HCEC 1CT (cell line): ENCODE measurements around the gene MYH9.

ENCODE experiments used
- DNase-seq: peaks from one replicate; pipeline ENCODE4 v3.0.0-alpha.2; 2017

Gene MYH9

GRCh38 chr22:36329254-36330078 is 58.3 kb downstream of the MYH9 start:
- DNase-seq: peak; percentile 99

GRCh38 chr22:36328635-36329253 is 59.0 kb downstream of the MYH9 start:
- peak; percentile 89 for DNase-seq

GRCh38 chr22:36327922-36328551 is 59.7 kb downstream of the MYH9 start:
- DNase-seq: no peak

GRCh38 chr22:36326178-36327161 is 61.3 kb downstream of the MYH9 start:
- no peak for DNase-seq

- peak; percentile 82 for DNase-seq
Measured at GRCh38 chr22:36325154-36326031, 62.4 kb downstream of the MYH9 start.

GRCh38 chr22:36324414-36324813 is 63.4 kb downstream of the MYH9 start:
- DNase-seq: no peak

- DNase-seq: no peak
Measured at GRCh38 chr22:36323855-36324331, 63.9 kb downstream of the MYH9 start.

- DNase-seq: no peak
Measured at GRCh38 chr22:36323182-36323854, 64.4 kb downstream of the MYH9 start.

GRCh38 chr22:36322602-36322915 is 65.2 kb downstream of the MYH9 start:
- DNase-seq: no peak

- DNase-seq: no peak
Measured at GRCh38 chr22:36321797-36322601, 65.8 kb downstream of the MYH9 start.

GRCh38 chr22:36320553-36320952 is 67.2 kb downstream of the MYH9 start:
- DNase-seq: no peak

- no peak for DNase-seq
Measured at GRCh38 chr22:36319595-36320497, 67.9 kb downstream of the MYH9 start.

- DNase-seq: no peak
Measured at GRCh38 chr22:36318442-36318841, 69.3 kb downstream of the MYH9 start.

GRCh38 chr22:36317658-36318271 is 70.0 kb downstream of the MYH9 start:
- DNase-seq: no peak

GRCh38 chr22:36316419-36316818 is 71.3 kb downstream of the MYH9 start:
- no peak for DNase-seq

GRCh38 chr22:36315325-36315724 is 72.4 kb downstream of the MYH9 start:
- DNase-seq: no peak

- peak; percentile 45 for DNase-seq
Measured at GRCh38 chr22:36311386-36312085, 76.2 kb downstream of the MYH9 start.

- DNase-seq: no peak
Measured at GRCh38 chr22:36308880-36309279, 78.9 kb downstream of the MYH9 start.
